Measurements from ENCODE around the gene CPN2. TPM values are rescaled to one million over a fixed set of nuclear protein-coding genes. Genes with fewer than 3 reads are reported as not detected.
A peak's percentile ranks its signal among the peaks of the same experiment; 100 is the strongest.

Gene CPN2
- total and polyA plus RNA-seq, 2 of the 13 experiments (the other 11 are each of a cell fraction or from before 2014, with no cell fraction given): 26.7 to 27.7 TPM

DNA sequence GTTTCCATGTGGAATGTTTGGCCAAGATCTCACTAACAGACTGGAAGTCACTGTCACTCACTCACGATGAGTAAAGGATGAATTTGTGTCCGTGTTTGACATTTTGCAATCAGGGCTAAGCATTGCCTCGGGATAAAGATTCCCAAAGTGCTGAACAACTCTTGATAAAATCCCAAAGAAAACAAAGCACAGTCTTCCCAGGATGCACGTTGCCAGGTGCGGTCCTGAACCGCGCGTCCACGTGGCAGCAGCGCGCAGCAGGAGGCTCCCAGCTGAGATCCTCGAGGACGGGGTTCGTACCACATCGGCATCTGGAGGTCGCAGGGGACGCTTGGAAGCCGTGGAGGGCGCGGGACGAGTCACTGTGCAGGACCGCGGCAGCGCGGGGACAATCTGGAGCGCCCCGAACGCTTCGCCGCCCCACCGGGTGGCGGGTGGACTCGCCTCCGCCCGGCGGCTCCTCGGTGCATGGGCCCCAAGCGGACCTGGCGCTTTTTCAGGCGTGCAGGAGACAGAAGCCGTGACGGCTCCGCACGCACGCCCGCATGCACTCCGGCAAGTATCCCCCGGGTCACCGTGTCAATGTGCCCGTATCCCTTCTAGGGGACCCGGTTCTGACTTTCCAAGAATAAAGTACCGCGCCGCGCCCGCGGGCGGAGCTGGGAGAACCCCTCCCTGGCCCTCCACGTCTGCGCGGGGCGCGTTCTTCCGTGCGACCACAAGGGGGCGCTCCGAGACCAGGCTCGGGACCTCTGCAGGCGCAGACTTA, 17.7 kb downstream of the CPN2 start (continued):
- TF ChIP-seq, protein P1, sequence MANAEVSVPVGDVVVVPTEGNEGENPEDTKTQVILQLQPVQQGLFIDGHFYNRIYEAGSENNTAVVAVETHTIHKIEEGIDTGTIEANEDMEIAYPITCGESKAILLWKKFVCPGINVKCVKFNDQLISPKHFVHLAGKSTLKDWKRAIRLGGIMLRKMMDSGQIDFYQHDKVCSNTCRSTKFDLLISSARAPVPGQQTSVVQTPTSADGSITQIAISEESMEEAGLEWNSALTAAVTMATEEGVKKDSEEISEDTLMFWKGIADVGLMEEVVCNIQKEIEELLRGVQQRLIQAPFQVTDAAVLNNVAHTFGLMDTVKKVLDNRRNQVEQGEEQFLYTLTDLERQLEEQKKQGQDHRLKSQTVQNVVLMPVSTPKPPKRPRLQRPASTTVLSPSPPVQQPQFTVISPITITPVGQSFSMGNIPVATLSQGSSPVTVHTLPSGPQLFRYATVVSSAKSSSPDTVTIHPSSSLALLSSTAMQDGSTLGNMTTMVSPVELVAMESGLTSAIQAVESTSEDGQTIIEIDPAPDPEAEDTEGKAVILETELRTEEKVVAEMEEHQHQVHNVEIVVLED (CRISPR knock-in tag; IDR thresholded peaks at IDR 0.05; ENCODE audit: borderline replicate concordance): peak; percentile 59; the same call in 1 of the 2 replicates
- peak; percentile 51; the same call in 1 of the 2 replicates for TF ChIP-seq KLF12 (CRISPR knock-in tag; IDR thresholded peaks at IDR 0.05; ENCODE audit: borderline replicate concordance)
- TF ChIP-seq NAIF1 (CRISPR knock-in tag; IDR thresholded peaks at IDR 0.05; ENCODE audit: borderline replicate concordance): peak; percentile 93
- peak; percentile 69 for TF ChIP-seq ZNF543 (CRISPR knock-in tag; IDR thresholded peaks at IDR 0.05)
- peak; percentile 14; the same call in 1 of the 2 replicates for TF ChIP-seq ZSCAN29 (CRISPR knock-in tag; conservative IDR thresholded peaks at IDR 0.05)
- TF ChIP-seq ZNF619 (CRISPR knock-in tag; IDR thresholded peaks at IDR 0.05): peak; percentile 99
- 0 out of 2 replicates have a peak, but pooled peaks have one; percentile 28 for TF ChIP-seq RFXAP (CRISPR knock-in tag; IDR thresholded peaks at IDR 0.05; ENCODE audit: borderline replicate concordance)
- peak; percentile 19 for TF ChIP-seq SKI (IDR thresholded peaks at IDR 0.05; ENCODE audit: partially characterized antibody)
- no peak for TF ChIP-seq RAD51 (IDR thresholded peaks at IDR 0.05; ENCODE audit: borderline replicate concordance)
- TF ChIP-seq ZBTB7A (CRISPR knock-in tag; IDR thresholded peaks at IDR 0.05): peak; percentile 91; the same call in 1 of the 2 replicates
- TF ChIP-seq, protein P2, sequence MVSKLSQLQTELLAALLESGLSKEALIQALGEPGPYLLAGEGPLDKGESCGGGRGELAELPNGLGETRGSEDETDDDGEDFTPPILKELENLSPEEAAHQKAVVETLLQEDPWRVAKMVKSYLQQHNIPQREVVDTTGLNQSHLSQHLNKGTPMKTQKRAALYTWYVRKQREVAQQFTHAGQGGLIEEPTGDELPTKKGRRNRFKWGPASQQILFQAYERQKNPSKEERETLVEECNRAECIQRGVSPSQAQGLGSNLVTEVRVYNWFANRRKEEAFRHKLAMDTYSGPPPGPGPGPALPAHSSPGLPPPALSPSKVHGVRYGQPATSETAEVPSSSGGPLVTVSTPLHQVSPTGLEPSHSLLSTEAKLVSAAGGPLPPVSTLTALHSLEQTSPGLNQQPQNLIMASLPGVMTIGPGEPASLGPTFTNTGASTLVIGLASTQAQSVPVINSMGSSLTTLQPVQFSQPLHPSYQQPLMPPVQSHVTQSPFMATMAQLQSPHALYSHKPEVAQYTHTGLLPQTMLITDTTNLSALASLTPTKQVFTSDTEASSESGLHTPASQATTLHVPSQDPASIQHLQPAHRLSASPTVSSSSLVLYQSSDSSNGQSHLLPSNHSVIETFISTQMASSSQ (IDR thresholded peaks at IDR 0.05; ENCODE audit: low read depth): no peak; the same call in 1 of the 2 replicates
- TF ChIP-seq, protein P2 (CRISPR knock-in tag; IDR thresholded peaks at IDR 0.05; ENCODE audit: borderline replicate concordance): peak; percentile 10; the same call in 1 of the 2 replicates
- TF ChIP-seq, protein P3, sequence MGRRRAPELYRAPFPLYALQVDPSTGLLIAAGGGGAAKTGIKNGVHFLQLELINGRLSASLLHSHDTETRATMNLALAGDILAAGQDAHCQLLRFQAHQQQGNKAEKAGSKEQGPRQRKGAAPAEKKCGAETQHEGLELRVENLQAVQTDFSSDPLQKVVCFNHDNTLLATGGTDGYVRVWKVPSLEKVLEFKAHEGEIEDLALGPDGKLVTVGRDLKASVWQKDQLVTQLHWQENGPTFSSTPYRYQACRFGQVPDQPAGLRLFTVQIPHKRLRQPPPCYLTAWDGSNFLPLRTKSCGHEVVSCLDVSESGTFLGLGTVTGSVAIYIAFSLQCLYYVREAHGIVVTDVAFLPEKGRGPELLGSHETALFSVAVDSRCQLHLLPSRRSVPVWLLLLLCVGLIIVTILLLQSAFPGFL (CRISPR knock-in tag; IDR thresholded peaks at IDR 0.05): peak; percentile 52; the same call in 1 of the 2 replicates
- TF ChIP-seq ZNF101 (CRISPR knock-in tag; IDR thresholded peaks at IDR 0.05; ENCODE audit: borderline replicate concordance, low read depth): peak; percentile 19; the same call in 1 of the 2 replicates
- TF ChIP-seq TEAD2 (CRISPR knock-in tag; IDR thresholded peaks at IDR 0.05): peak; percentile 60; the same call in 1 of the 2 replicates
- TF ChIP-seq, protein P4, sequence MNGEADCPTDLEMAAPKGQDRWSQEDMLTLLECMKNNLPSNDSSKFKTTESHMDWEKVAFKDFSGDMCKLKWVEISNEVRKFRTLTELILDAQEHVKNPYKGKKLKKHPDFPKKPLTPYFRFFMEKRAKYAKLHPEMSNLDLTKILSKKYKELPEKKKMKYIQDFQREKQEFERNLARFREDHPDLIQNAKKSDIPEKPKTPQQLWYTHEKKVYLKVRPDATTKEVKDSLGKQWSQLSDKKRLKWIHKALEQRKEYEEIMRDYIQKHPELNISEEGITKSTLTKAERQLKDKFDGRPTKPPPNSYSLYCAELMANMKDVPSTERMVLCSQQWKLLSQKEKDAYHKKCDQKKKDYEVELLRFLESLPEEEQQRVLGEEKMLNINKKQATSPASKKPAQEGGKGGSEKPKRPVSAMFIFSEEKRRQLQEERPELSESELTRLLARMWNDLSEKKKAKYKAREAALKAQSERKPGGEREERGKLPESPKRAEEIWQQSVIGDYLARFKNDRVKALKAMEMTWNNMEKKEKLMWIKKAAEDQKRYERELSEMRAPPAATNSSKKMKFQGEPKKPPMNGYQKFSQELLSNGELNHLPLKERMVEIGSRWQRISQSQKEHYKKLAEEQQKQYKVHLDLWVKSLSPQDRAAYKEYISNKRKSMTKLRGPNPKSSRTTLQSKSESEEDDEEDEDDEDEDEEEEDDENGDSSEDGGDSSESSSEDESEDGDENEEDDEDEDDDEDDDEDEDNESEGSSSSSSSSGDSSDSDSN (CRISPR knock-in tag; IDR thresholded peaks at IDR 0.05): peak; percentile 91
- TF ChIP-seq, protein P5, sequence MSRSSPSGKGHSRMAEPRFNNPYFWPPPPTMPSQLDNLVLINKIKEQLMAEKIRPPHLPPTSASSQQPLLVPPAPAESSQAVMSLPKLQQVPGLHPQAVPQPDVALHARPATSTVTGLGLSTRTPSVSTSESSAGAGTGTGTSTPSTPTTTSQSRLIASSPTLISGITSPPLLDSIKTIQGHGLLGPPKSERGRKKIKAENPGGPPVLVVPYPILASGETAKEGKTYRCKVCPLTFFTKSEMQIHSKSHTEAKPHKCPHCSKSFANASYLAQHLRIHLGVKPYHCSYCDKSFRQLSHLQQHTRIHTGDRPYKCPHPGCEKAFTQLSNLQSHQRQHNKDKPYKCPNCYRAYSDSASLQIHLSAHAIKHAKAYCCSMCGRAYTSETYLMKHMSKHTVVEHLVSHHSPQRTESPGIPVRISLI (CRISPR knock-in tag; IDR thresholded peaks at IDR 0.05; ENCODE audit: borderline replicate concordance): peak; percentile 6; the same call in 1 of the 2 replicates
- 0 out of 2 replicates have a peak, but pooled peaks have one; percentile 38 for TF ChIP-seq GATAD2A (CRISPR knock-in tag; IDR thresholded peaks at IDR 0.05)
